NT2/D1 (cell line): ENCODE results near the gene PDE6A.
"Not testable (repeated sequence)": the region's sequence is repeated elsewhere in the genome, so short reads cannot be mapped to it uniquely, and the experiment has no call there.

ENCODE experiments used
- DNase-seq: peaks from one replicate; pipeline ENCODE4 v3.0.0-alpha.2; 2011; ENCODE audit warnings: low read depth, low spot score
- H3K27me3 ChIP-seq: 2 replicates; pipeline ENCODE4 v1.6.0; 2011; ENCODE audit warnings: mild to moderate bottlenecking; ENCODE audit not compliant: insufficient read length, insufficient read depth
- H3K36me3 ChIP-seq: 2 replicates; pipeline ENCODE4 v1.6.1; 2011; ENCODE audit warnings: mild to moderate bottlenecking, low read length, mixed read lengths; ENCODE audit not compliant: insufficient read depth, insufficient read length
- H3K4me1 ChIP-seq: 2 replicates; pipeline ENCODE4 v1.5.1; 2011; ENCODE audit not compliant: insufficient read depth, insufficient read length
- H3K4me3 ChIP-seq: 2 replicates; pipeline ENCODE4 v1.5.1; 2011; ENCODE audit warnings: low read depth; ENCODE audit not compliant: insufficient read length
- H3K9ac ChIP-seq: 2 replicates; pipeline ENCODE4 v1.6.0; 2011; ENCODE audit warnings: low read depth; ENCODE audit not compliant: insufficient read length
- H3K9me3 ChIP-seq: 2 replicates; pipeline ENCODE4 v1.5.1; 2011; ENCODE audit warnings: mild to moderate bottlenecking, low read length; ENCODE audit not compliant: insufficient read depth
- SUZ12 ChIP-seq: IDR thresholded peaks from 2 replicates; pipeline ENCODE4 v1.6.1; 2011; ENCODE audit not compliant: insufficient read length, insufficient read depth; ENCODE audit errors: extremely low read depth
- YY1 ChIP-seq: IDR thresholded peaks from 2 replicates; pipeline ENCODE4 v1.6.1; 2011; ENCODE audit not compliant: insufficient read length, insufficient read depth
- ZNF274 ChIP-seq: IDR thresholded peaks from 2 replicates; pipeline ENCODE4 v1.6.1; 2011; ENCODE audit warnings: mild to moderate bottlenecking, low read depth, low read length

The PDE6A gene

DNA sequence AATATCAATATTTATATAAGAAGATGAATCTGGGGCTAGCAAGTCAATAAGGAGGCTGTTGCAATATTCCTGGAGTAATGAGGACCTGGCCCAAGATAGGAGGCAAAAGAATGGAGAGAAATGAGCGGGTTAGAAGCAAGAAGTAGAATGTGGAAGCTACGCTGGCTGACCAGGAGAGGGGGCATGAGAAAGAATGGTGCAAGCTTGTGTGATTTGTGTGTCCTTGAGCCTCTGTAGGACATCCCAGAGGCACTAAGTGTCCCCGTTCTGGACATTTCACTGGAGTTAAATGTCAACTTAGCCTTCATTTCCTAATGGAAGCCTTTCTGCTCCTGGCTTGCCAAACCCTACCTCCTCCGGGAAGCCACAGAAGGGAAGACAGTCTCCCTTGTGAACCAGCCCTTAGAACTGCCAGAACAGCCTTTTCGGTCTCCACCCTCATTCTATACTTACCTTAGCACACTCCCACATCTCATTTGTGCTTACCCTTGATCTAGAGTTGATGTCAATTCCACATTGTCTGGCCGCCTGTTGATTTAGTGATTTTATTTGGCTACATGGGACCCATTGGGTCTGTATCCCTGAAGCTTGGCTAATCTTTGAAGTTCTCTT, 6.7 kb upstream of the PDE6A start:
- H3K4me1 ChIP-seq = no peaks in the 10 kb centered on the region
- H3K9me3 ChIP-seq = no peaks in the 10 kb centered on the region
- H3K9ac ChIP-seq = no peak overlapping the region
- TF ChIP-seq SUZ12 (no peak), YY1 (no peak), ZNF274 (no peak)
- no peak overlapping the region for H3K4me3 ChIP-seq
- DNase-seq = no peak
- H3K27me3 ChIP-seq = no peaks in the 10 kb centered on the region
- H3K36me3 ChIP-seq = no peaks in the 10 kb centered on the region

GRCh38 chr5:149948993-149949392, 4.4 kb upstream of the PDE6A start:
- Histone ChIP-seq H3K36me3 (no peaks in the 10 kb centered on the region), H3K9me3 (no peaks in the 10 kb centered on the region)
- TF ChIP-seq SUZ12 (no peak), ZNF274 (no peak), YY1 (no peak)

DNA sequence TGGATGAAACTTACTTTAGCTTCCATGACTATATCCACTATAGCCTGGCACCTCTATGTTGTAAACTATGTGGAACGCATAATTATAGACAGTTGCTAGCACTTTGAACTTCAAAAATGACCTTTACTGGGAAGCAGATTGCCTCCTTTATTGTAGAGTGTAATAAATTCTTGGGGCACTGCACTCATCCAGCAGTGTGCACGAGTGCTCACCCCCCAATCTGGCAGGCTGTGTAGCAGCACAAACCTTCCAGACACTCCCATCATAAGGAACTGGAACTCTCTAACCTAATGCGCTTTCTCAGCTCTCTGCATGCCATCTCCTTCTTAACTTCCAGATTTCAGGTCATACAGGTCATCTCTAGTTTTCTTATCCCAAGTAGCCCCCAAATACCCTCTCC, 1.5 kb upstream of the PDE6A start:
- no peak for DNase-seq
- Histone ChIP-seq H3K36me3 (no peaks in the 10 kb centered on the region), H3K9ac (no peak overlapping the region), H3K4me3 (no peak overlapping the region), H3K9me3 (no peaks in the 10 kb centered on the region), H3K4me1 (no peaks in the 10 kb centered on the region), H3K27me3 (no peaks in the 10 kb centered on the region)
- TF ChIP-seq ZNF274 (no peak), YY1 (no peak), SUZ12 (no peak)

More at GRCh38 chr5:149948993-149949392, 4.4 kb upstream of the PDE6A start:
- H3K9ac ChIP-seq = no peak overlapping the region
- no peaks in the 10 kb centered on the region for H3K27me3 ChIP-seq
- H3K4me1 ChIP-seq = no peaks in the 10 kb centered on the region
- no peak for DNase-seq
- H3K4me3 ChIP-seq = no peak overlapping the region

- not testable (repeated sequence) for H3K4me1 ChIP-seq
These were observed 1.2 kb downstream of the PDE6A start for GRCh38 chr5:149943177-149943949.

DNA sequence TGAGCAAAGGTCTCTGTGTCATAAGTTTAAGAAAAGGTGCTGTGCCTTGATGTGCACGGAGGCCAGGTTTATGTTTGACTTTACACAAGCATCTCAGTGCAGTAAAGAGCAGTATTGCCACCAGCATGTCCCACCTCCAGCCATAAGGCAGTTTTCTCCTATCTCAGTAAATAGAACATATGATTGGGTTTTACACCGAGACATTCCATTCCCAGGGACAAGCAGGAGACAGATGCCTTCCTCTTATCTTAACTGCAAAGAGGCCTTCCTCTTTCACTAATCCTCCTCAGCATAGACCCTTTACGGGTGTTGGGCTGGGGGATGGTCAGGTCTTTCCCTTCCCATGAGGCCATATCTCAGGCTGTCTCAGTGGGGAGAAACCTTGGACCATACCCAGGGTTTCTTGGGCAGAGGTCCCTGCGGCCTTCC, 1.8 kb downstream of the PDE6A start:
- not testable (repeated sequence) for H3K36me3 ChIP-seq, H3K9me3 ChIP-seq, DNase-seq, H3K4me3 ChIP-seq, H3K4me1 ChIP-seq, H3K9ac ChIP-seq, H3K27me3 ChIP-seq

More at GRCh38 chr5:149943177-149943949, 1.2 kb downstream of the PDE6A start:
- H3K36me3 ChIP-seq, H3K9ac ChIP-seq, H3K4me3 ChIP-seq, DNase-seq, H3K9me3 ChIP-seq, H3K27me3 ChIP-seq: not testable (repeated sequence)

DNA sequence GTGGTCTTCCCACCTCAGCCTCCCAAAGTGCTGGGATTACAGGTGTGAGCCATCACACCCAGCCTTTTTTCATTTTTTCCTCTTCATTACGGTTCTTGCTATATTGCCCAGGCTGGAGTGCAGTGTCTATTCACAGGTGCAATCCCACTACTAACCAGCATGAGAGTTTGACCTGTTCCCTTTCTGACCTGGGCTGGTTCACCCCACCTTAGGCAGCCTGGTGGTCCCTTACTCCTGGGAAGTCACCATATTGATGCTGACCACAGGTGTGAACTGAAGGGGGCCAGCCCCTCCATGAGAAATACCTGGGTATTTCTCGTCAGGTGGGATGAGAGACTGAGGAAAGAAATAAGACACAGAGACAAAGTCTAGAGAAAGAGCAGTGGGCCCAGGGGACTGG, 2.4 kb downstream of the PDE6A start:
- H3K9ac ChIP-seq = no peak overlapping the region
- DNase-seq = no peak
- no peaks in the 10 kb centered on the region for H3K27me3 ChIP-seq
- H3K9me3 ChIP-seq = no peaks in the 10 kb centered on the region
- no peaks in the 10 kb centered on the region for H3K4me1 ChIP-seq
- TF ChIP-seq ZNF274 = no peak
- no peaks in the 10 kb centered on the region for H3K36me3 ChIP-seq
- H3K4me3 ChIP-seq = no peak overlapping the region

GRCh38 chr5:149941795-149942194, 2.8 kb downstream of the PDE6A start:
- Histone ChIP-seq H3K36me3 (no peaks in the 10 kb centered on the region), H3K4me3 (no peak overlapping the region), H3K4me1 (no peaks in the 10 kb centered on the region), H3K27me3 (no peaks in the 10 kb centered on the region), H3K9ac (no peak overlapping the region), H3K9me3 (no peaks in the 10 kb centered on the region)
- TF ChIP-seq SUZ12 = no peak
- TF ChIP-seq YY1 = no peak
- TF ChIP-seq ZNF274 = no peak
- DNase-seq = no peak
